ENCODE results near the gene TBC1D7.

DNA sequence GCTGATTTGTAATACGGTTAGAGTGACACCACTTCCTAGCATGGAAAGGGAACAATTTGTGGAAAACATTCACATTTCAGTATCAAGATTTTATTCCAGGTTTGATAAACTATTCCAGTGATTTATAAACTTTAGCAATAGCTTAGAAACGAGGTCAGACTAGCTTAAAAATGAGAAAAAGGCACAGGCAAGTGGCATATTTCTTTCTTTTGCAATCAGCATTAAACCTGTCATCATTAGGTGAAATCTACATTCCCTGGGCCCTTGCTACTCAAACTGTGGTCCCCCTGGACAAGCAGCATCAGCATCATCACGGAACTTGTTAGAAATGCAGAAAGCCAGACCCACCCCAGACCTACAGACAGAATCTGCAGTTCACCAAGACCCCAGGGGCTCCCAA, 29.9 kb downstream of the TBC1D7 start:
- TF ChIP-seq CTCF (conservative IDR thresholded peaks at IDR 0.05): no peak
- TF ChIP-seq EZH2 (IDR thresholded peaks at IDR 0.05; ENCODE audit: low read depth): no peak

All from PC-9 (cell line).